HG03095 (cell line): ENCODE measurements around the gene KDM5C.

Source experiments
- ATAC-seq: cut with Tn5 transposase; IDR thresholded peaks from one replicate; pipeline ENCODE4 v1.9.1; 2021; ENCODE audit warnings: moderate library complexity; ENCODE audit not compliant: unreplicated experiment

KDM5C gene

DNA sequence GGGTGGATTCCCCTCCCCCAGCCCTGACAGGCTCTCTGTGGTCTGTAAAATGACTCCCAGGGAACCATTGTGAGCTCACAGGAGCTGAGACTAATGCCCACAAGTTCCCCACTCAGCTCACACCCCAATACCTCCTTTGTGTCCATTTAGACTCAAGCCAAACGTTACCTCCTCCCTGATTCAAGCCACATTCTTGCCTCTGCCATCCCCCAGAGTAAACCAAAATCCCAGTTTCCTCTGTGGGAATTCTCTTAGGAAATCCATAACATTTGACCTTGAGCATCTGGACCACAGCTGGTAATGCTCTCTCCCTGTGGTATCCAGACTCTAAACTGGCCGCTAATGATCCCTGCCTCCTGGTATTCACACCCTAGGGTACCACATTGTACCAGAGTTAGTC, 26.3 kb upstream of the KDM5C start:
- no peak for ATAC-seq

DNA sequence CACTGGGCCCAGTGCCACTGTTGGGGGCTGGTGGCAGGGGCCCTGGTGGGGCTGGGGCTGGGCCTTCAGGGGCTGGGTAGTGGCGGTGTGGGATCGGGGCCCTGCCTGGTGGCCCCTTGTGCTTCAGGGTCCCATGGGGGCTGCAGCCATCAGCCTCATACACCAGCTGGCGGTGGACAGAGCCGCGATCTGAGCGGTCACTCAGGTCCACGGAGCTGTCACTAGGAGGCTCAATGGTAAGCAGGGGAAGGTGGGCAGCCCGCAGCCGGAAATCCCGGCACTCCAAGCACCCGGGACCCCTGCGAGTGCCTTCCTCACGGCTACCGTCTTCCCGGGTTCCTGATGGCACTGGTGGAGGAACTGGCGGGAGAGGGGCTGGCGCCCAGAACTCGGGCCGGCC, 25.5 kb upstream of the KDM5C start:
- no peak for ATAC-seq

DNA sequence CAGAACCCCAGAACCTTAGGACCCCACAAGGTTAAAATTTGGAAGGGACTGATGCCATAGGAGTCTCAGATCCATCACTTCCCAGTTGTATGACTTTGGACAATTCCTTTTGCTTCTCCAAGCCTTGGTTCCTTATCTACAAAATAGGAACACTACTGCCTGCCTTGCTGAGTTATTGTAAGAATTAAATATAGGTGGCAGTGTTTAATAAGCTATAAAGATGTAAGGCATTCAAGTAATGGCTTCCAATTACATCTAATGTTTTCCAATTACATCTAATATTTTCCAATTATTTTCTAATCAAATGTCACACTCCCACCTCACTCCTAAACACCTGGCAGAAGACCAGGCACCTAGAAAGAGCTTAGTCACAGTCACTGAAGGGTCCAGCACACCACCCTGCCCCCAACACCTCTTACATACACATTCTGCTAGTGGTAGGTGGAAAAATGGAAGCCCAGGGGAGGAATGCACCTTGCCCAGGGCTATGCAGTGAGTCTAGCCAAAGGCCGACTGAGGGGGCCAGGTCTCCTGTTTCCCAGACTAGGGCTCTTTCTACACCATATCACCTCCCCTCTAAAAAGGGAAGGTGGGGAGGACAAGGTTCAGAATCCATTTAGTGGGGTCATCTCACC, 24.5 kb upstream of the KDM5C start:
- ATAC-seq, result no peak

DNA sequence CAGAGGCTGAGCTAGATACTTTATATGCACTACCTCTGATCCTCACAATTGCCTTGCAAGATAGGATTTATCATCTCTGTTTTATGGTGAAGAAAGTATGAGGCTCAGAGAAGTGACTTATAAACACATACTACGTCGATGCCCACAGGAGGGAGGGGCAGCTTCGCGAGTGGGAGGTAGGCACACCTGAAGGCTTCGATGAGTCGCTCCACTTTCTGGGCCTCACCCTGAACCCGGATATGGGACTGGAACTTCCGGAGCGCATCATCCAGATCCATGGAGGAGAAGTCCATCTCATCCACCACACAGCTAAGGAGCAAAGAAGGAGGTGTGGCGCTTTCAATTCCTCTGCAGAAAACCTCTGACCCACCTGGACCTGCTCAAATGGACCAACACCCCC, 22.9 kb upstream of the KDM5C start:
- no peak for ATAC-seq

DNA sequence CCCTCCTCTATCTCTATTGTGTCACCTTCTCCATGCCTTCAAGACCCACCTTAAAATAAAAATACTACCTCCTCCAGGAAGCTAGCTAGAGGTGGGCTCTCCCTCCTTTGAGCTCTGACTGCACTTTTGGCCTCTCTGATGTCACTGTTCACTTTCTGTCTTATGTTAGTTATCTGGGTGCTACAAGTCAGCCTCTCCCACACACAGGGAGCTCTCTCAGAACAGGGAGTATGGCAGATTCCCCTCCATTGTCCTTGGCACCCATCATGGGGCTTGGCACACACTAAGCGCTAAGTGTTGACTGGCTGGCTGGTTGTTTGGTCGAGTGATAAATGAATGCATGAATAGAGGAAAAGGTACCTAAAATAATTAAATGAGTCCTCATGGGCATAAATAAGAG, 21.2 kb upstream of the KDM5C start:
- ATAC-seq, result no peak

DNA sequence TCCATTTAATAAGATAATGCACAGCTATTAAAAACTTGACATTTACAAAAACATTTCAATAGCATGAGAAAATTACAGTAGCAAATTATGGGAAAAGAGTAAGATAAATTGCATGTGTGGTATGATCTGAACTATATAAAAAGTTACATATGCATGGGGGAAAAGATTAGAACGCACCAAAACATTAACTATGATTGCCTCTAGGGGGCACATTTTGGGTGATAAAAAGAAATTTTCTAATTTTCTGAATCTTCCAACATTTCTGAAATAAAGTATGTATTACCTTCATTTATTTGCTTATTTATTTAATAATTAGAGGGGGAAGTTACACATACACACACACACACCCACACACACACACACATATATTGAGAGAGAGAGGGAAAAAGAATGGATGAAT, 19.6 kb upstream of the KDM5C start:
- ATAC-seq, result no peak

DNA sequence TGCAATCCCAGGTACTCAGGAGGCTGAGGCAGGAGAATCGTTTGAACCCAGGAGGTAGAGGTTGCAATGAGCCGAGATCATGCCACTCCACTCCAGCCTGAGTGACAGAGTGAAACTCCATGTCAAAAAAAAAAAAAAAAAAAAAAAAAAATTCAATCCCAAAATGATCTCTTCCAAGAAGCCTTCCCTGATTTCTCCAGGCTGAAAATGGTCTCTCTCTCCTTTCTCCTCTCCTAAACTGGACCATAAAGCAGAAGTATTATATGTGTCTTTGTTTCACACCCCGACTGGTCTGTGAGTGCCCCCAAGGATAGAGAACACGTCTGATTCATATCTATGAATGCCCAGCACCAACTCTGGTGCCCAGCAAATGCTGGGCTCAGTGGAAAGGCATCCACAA, 17.3 kb upstream of the KDM5C start:
- no peak for ATAC-seq

DNA sequence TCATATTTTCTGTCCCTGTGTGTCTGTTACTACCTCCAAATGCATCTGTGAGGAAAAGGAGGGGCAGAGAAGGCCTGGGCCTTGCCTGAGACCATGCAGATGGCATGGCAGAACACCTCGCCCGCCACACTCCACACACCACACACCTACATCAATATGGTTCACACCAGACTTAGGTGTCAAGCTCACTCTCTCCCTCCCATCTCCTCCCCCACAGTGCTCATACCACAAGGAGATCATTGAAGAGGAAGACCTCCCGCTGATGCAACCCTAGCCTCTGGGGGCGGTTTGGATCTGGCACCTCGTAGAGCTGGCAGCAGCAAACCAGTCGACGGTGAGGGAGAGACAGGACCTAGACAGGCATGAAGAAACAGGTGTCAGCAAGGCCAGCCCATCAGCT, 16.6 kb upstream of the KDM5C start:
- no peak for ATAC-seq

DNA sequence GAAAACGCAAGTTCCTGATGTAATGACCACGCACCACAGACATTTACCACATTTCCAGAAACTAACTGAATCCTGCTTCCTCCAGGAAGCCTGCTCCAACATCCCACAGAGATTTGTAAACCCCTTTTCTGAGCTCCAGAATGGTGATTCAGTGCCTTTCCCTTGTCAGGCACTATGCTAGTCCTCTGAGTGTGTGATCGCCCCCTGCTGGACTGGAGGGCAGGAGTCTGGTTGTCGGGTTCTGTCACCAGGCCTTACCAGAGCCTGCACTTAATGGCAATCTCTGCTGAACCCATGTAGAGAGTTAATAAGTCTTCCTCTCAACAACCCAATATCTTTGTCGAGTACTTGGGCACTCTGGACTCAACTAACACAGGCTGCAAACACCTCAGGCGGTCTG, 14.5 kb upstream of the KDM5C start:
- no peak for ATAC-seq

DNA sequence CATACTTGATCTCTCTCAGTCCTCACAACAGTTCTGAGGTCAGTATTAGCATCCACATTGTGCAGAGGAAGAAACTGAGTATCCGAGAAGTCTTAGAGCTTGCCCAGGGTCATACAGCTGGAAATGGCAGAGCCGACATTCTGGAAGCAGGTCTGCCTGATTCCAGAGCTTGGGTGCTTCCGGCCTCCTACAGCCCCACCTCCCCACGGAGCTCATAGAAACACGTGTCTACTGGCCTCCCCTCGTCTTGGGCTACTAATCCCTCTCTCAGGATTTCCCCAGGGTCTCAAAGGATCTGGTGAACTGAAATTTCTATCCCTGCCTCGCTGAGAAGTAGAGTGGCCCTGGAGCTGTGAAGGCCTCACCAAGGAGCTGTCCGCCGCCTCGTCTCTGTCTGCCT, 12.0 kb upstream of the KDM5C start:
- no peak for ATAC-seq

DNA sequence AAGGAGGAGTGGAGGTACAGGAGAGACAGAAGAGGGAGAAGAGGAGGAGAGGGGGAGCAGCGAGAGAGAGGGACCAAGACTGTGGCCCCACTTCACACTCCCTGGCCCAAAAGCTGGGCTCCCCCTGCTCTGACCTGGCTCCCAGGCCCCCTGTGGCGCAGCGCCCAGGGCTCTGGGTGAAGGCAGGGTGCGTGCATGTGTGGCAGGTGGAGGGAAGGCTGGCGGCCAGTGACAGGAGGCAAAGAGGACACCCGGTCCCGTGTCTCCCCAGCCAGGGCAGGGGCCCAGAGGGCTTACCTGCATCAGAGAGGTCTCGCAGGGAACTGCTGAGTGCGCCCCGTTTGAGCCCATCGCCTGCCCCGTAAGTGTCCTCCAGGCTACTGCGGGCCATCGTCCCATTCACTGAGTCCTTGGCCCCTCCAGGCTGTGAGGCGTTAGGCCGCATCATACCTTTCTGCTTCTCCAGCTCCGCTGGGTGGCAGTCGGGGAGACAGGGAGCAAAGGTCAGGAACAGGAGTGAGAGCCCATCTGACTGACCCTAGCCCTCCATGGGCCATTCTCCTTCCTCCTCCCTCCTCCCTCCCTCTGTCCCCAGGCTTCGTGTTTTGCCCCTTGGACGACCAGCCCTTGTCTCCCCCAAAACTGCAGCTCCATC, 11.1 kb upstream of the KDM5C start:
- no peak for ATAC-seq

DNA sequence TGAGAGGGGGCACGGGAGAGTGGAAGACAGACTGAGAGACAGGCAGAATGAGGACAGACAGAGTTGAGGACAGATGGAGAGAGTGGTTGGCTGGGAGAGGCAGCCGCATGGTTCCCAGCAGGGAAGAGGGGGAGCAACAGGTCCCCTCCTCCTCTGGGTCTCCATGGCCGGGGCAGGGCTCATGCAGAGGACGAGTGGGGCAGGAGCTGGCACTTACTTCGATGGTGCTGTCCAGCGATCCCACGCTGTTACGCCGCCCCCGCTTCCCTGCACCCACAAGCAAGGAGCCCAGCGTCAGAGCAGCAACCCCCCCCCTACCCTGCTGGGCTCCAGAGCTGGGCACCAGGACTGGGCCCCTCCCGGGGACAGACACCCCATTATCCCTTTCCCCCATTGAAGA, 10.6 kb upstream of the KDM5C start:
- no peak for ATAC-seq

DNA sequence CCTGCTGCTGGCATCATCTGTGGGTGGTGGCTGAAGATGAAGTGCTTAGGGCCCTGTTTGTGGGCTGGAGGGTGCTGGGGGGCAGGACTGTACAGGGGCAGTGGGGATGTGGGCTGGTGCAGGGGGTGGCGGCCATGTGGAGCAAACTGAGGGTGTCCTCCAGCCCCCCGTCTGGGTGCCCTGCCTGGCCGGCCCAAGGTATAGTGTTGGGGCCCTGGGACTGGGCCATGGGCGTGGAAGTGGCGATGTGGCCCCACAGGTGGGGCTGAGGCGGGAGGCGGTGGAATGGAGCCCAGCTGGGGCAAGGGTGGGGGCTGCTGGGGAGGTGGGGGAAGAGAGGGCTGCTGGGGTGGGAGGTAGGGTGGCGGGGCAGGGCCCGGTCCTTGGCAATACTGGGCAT, 9.5 kb upstream of the KDM5C start:
- no peak for ATAC-seq

DNA sequence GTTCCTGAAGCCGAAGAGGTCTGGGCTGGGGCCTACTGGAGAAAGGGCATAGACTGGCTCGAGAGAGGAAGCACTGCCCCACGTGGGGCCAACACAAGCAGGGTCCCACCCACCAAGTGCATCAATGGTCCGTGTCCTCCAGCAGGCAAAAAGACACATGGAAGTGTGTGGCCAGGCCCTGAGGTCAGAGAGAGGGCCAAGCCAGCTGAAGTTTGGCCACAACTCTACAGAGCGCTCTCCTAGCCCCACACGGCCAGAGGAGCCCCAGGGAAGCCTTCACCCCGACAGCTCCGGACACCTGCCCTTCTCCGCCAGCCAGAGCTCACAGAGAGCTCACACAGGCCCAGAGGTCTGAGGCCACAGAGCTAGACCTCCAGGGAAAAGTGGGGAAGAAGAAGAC, 8.5 kb upstream of the KDM5C start:
- no peak for ATAC-seq

DNA sequence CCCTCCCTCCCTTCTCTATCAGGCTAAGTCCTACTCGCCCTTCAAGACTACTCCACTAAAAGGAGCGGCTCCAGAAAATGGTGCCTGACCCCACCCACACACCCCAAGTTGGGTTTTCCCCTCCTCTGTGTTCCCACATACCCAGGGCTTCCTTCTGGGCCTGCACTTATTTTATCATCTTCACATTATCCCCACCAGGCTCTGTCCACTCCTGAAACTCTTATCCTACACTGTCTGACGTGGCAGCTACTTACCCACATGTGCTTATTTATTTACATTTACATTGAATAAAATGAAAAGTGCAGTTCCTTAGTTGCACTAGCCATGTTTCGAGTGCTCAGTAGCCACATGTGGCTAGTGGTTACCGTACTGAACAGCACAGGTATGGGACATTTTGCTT, 5.1 kb upstream of the KDM5C start:
- ATAC-seq, result no peak

DNA sequence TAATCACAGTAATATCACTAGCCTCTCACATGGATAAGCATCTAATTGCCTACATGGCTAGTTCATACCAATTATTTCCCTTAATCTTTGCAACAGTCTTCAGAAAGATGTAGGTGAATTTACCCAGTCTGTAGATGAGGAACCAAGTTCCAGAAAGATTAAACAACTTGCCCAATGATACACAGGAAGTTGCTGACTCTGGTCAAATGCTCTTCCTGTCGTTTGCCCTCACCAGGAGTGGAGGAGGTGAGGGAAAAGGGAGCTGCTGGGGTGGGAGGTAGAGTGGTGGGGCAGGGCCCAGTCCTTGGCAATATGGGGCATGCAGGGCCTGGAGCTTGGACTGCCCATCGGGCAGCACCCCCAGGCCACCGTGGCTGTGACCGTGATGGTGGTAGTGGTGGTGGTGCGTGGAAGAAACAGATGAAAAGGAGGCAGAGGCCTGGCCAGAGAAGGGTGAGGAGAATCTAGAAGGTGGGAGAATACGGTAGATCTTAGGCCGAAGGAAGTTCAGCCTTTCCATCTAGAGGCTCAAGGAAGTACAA, 2.3 kb upstream of the KDM5C start:
- ATAC-seq, result no peak

DNA sequence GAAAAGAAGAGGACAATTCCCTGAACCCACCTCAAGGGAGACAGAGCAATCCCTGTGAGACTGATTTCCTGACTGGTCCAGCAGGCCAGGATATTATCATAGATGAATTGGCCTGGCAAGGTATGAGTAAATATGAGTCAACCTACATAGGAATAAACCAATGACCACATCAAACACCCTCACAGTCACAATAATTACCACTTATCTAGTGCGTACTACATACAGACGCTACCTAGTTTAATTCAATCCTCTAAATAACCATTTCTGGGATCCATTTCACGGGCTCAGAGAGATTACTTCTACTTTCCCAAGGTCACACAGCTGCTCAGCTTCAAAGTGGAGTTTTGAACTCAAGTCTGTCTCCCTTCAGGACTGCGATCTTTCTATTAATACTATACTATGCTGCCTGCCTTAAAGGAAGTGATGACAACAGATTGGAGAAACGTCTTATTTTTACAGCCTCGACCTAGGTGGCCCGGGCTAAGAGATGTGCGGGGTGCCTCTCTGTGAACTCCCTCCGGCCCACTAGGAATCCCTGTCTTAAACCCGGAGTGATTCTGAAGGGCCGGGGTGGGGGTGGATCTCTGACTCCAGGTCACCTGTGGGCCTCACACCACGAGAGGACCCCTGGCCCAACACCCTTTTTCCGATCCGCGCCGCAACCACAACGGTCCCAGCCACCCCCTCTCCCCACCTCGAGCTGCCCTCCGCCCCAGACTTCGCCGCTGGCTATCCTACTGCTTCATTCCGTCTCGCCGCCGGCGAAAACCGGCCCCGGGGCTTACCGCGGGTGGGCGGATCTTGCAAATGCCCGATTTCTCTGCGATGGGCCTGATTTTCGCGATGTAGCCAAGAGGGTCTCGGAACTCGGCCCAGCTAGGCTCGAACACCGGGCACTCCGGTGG, 800 bp downstream of the KDM5C start:
- ATAC-seq, result peak; percentile 13

DNA sequence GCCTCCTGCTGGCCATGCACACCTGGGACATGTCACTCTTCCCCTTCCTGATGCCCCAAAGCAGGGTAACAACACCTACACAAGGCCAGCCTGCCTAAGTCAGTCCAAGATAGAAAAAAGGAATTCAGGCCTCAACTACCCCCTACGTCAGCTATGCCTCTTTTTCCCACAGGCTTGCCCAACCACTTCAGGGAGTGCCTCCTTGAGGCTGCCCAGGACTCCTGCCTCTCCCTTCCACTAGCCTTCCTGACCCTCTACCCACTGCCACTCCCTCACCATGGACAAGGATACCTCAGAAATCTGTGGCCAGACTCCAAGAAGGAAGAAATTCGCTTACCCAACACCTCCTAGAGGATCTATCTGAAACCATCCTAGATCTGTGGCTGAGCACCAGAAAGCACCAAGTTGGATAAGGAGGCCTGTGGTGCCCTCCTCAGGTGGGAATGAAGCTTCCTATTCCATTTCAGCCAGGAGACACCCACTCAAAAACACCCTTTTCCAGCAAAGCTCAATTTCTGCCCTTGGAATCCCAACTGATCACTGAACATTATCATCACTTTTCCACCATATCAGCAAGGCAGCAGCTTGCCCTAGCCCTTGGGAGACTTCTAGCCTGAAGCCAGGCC, 1.8 kb downstream of the KDM5C start:
- ATAC-seq, result no peak

DNA sequence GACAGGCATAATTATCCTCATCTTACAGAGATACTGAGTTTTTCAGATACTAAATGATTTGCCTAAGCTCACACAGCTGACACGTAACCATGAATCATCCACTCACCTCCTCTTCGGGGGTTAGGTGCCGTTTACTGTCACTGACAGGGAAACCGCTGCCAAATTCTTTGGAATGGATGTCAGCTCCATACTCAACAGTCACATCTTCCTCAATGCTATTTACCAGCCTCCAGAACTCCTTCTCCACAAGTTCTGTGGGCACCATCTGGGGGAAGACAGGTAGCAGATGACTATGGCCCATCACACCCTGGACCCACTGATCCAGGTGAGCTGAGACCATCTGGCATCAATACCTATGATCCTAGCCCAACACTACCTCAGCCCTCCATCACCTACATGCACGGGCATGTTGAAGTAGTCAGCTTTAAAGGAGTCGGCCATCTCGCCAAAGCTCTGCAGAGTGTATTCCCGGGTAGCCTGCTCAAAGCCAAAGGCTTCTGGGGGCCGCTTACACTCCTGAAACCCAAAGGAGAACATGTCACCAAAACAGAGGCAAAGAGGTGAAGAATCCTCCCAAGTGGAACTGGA, 13.5 kb downstream of the KDM5C start:
- ATAC-seq, result no peak

DNA sequence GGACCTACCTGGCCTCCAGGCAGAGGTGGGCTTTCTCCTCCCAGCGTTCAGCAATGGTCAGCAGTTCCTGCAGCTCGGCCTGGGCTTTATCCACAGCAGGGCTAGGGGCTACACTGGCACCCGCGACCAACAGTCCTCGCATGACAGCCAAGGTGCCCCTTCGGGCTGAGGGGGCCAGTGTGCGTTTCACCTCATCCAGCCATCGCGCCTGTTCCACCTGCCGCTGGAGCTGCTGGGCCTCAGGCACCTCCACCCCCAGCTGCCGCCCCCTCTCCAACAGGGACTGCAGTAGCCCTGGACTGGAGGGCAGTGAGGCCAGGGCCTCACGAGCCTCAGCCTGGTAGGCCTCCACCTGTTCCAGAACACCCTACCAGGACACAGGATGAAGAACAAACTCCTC, 28.3 kb downstream of the KDM5C start:
- no peak for ATAC-seq

DNA sequence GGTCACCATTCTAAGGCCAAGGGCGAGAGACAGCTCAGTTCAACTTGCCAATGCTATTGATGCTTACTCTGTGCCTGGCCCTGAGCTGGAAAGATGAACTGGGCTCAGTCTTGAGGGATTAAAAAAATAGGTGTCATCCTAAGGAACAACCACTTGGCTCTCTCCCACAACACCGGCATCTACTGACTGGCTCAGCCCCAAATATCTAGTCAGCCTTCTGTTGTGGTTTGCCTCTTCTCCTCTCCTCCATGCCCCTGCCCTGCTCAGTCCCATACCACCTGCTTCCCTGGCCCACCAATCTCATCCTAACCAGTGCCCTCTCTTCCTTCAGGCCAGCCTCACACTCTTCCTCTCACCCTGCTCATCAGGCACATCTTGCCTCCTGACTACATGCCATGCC, 29.6 kb downstream of the KDM5C start:
- no peak for ATAC-seq
